GM23338 (cell line): Measurements from ENCODE around the gene MPHOSPH8. TPM values are rescaled to one million over a fixed set of nuclear protein-coding genes. Genes with fewer than 3 reads are reported as not detected.
A peak's percentile ranks its signal among the peaks of the same experiment; 100 is the strongest.

Source experiments
- ATAC-seq: fragments of 200-7000 bp; cut with Tn5 transposase; 3 replicates; pipeline ENCODE4 v1.9.1; 2020
- DNase-seq: peaks from one replicate; pipeline ENCODE4 v3.0.0-alpha.2; 2015; ENCODE audit warnings: low spot score
- H2AFZ ChIP-seq: fragments of 200-600 bp; sonication (generic); 2 replicates; pipeline ENCODE4 v1.8.0; 2016; ENCODE audit warnings: antibody characterized with exemption, mild to moderate bottlenecking, moderate library complexity
- H3F3A ChIP-seq: fragments of 200-600 bp; sonication (generic); replicated peaks from 2 replicates; pipeline ENCODE4 v1.8.0; 2017; ENCODE audit warnings: antibody characterized with exemption, mixed run types, low read depth
- H3K27ac ChIP-seq: fragments of 200-600 bp; sonication (generic); 2 replicates; pipeline ENCODE4 v1.6.1; 2016; ENCODE audit warnings: low read depth
- H3K27me3 ChIP-seq: fragments of 200-600 bp; sonication (generic); 2 replicates; pipeline ENCODE4 v1.8.0; 2016; ENCODE audit warnings: mild to moderate bottlenecking, mixed run types, moderate library complexity; ENCODE audit not compliant: insufficient read depth
- H3K36me3 ChIP-seq: fragments of 200-600 bp; sonication (generic); 2 replicates; pipeline ENCODE4 v1.8.0; 2016; ENCODE audit warnings: mild to moderate bottlenecking; ENCODE audit not compliant: insufficient read depth
- H3K4me1 ChIP-seq: fragments of 200-600 bp; sonication (generic); 2 replicates; pipeline ENCODE4 v1.8.0; 2016; ENCODE audit warnings: mild to moderate bottlenecking, moderate library complexity; ENCODE audit not compliant: insufficient read depth
- H3K4me2 ChIP-seq: fragments of 200-600 bp; sonication (generic); 2 replicates; pipeline ENCODE4 v1.7.1; 2017; ENCODE audit warnings: mixed run types
- H3K4me3 ChIP-seq: fragments of 200-600 bp; sonication (generic); 2 replicates; pipeline ENCODE4 v1.6.1; 2016; ENCODE audit warnings: mixed run types
- H3K79me2 ChIP-seq: fragments of 200-600 bp; sonication (generic); replicated peaks from 2 replicates; pipeline ENCODE4 v1.8.0; 2017; ENCODE audit warnings: mild to moderate bottlenecking; ENCODE audit not compliant: insufficient read depth
- H3K9me2 ChIP-seq: fragments of 200-600 bp; sonication (generic); 2 replicates; pipeline ENCODE4 v1.8.0; 2017; ENCODE audit not compliant: insufficient read depth
- H4K20me1 ChIP-seq: fragments of 200-600 bp; sonication (generic); replicated peaks from 2 replicates; pipeline ENCODE4 v1.8.0; 2017; ENCODE audit warnings: mild to moderate bottlenecking; ENCODE audit not compliant: insufficient read depth
- H3K27ac Mint-ChIP-seq: 2 replicates; pipeline ENCODE4 v1.8.0; 2020; ENCODE audit warnings: inconsistent platforms, mild to moderate bottlenecking, moderate library complexity, mixed read lengths
- H3K27me3 Mint-ChIP-seq: 3 replicates; pipeline ENCODE4 v1.8.0; 2022; ENCODE audit warnings: low read depth, mild to moderate bottlenecking, moderate library complexity, mixed read lengths, inconsistent platforms; ENCODE audit not compliant: insufficient read depth, poor library complexity
- H3K36me3 Mint-ChIP-seq: 3 replicates; pipeline ENCODE4 v1.8.0; 2021; ENCODE audit warnings: low read depth, mild to moderate bottlenecking, inconsistent platforms, moderate library complexity, mixed read lengths
- H3K4me1 Mint-ChIP-seq: 3 replicates; pipeline ENCODE4 v1.8.0; 2020; ENCODE audit warnings: mild to moderate bottlenecking, inconsistent platforms, mixed read lengths
- H3K4me3 Mint-ChIP-seq: 3 replicates; pipeline ENCODE4 v1.8.0; 2021; ENCODE audit warnings: moderate library complexity, mild to moderate bottlenecking, inconsistent platforms, mixed read lengths
- H3K9me3 Mint-ChIP-seq: 3 replicates; pipeline ENCODE4 v1.8.0; 2020; ENCODE audit warnings: moderate library complexity, mild to moderate bottlenecking, inconsistent platforms, mixed read lengths
- EZH2phosphoT487 ChIP-seq: fragments of 200-600 bp; sonication (generic); IDR thresholded peaks from one replicate; pipeline ENCODE4 v1.8.1; 2018; ENCODE audit warnings: antibody characterized with exemption; ENCODE audit not compliant: unreplicated experiment
- JUNB ChIP-seq: IDR thresholded peaks from one replicate; pipeline ENCODE4 v1.6.1; 2016; ENCODE audit warnings: antibody characterized with exemption; ENCODE audit not compliant: unreplicated experiment
- NANOG ChIP-seq: IDR thresholded peaks from 2 replicates; pipeline ENCODE4 v1.6.1; 2016; ENCODE audit warnings: antibody characterized with exemption, borderline replicate concordance
- POLR2AphosphoS5 ChIP-seq: IDR thresholded peaks from 2 replicates; pipeline ENCODE4 v1.6.1; 2016; ENCODE audit warnings: antibody characterized with exemption, low read depth
- REST ChIP-seq: IDR thresholded peaks from one replicate; pipeline ENCODE4 v1.6.1; 2018; ENCODE audit warnings: antibody characterized with exemption; ENCODE audit not compliant: unreplicated experiment
- ZNF331 ChIP-seq: fragments of 250-450 bp; sonication (Bioruptor Pico); IDR thresholded peaks from 2 replicates; pipeline ENCODE4 v1.5.0; 2020; ENCODE audit warnings: low read depth, mild to moderate bottlenecking, moderate library complexity
- ZNF462 ChIP-seq: fragments of 250-450 bp; sonication (Bioruptor Pico); IDR thresholded peaks from 2 replicates; pipeline ENCODE4 v1.5.0; 2020; ENCODE audit warnings: mild to moderate bottlenecking, moderate library complexity
- polyA plus RNA-seq: library from polyadenylated mRNA; unstranded; fragments of >200 nt; fragmentation: Nextera tagmentation; extraction: Ambion mirVana; gene quantifications from 2 replicates; pipeline ENCODE4 v1.2.1, GENCODE V29; 2016
- total RNA-seq: library from RNA; depleted of rRNA; stranded (reverse); fragments of >200 nt; shearing (Covaris generic); gene quantifications from 2 replicates; pipeline ENCODE4 v1.2.3, GENCODE V29; 2014

MPHOSPH8 gene
- total and polyA plus RNA-seq, 2 experiments from 2014 or later = 15.6 to 31.9 TPM

- H3K4me2 ChIP-seq = no peak overlapping the region
- H2AFZ ChIP-seq = no peak overlapping the region
- H3K27me3 ChIP-seq = peaks cover 17% of the 10 kb centered on the region
- no peak overlapping the region for H3K27ac Mint-ChIP-seq
- H3K27me3 Mint-ChIP-seq = peaks cover 6% of the 10 kb centered on the region
- H3K9me2 ChIP-seq = no peaks in the 10 kb centered on the region
- no peaks in the 10 kb centered on the region for H4K20me1 ChIP-seq
- H3K4me1 Mint-ChIP-seq = no peaks in the 10 kb centered on the region; the same call in 1 of the 3 replicates
- no peak overlapping the region for H3K4me3 ChIP-seq
- no peaks in the 10 kb centered on the region; the same call in 1 of the 2 replicates for H3K4me1 ChIP-seq
- no peak for DNase-seq
- no peak overlapping the region for H3K4me3 Mint-ChIP-seq
- TF ChIP-seq JUNB (no peak), NANOG (no peak), ZNF331 (no peak), EZH2phosphoT487 (no peak), POLR2AphosphoS5 (no peak), ZNF462 (no peak), REST (no peak)
- 0 out of 2 replicates have a peak overlapping the region, but pooled peaks have one; percentile 23 for H3K27ac ChIP-seq
- peaks cover 55% of the 10 kb centered on the region for H3K36me3 Mint-ChIP-seq
- H3F3A ChIP-seq = peaks cover 3% of the 10 kb centered on the region; the same call in 1 of the 2 replicates
- peaks cover 13% of the 10 kb centered on the region for H3K79me2 ChIP-seq
- peaks cover 65% of the 10 kb centered on the region for H3K9me3 Mint-ChIP-seq
- H3K36me3 ChIP-seq = peaks cover 7% of the 10 kb centered on the region
- ATAC-seq = no peak
Measured at GRCh38 chr13:19607523-19608078, 25.9 kb upstream of the MPHOSPH8 start.
